HCT116 (cell line): Measurements from ENCODE around the gene KIF26B.

ENCODE experiments used
- CTCF ChIP-seq, 3 experiments: fragments of 200-600 bp in 1 of 3; sonication (generic) in 1 of 3; IDR thresholded peaks in 2 of 3; conservative IDR thresholded peaks in 1 of 3; 2 replicates each; pipeline ENCODE4 v1.5.1; 2012 to 2017; ENCODE audit warnings: low read depth in 2 of 3, low read length in 2 of 3, antibody characterized with exemption in 1 of 3, borderline replicate concordance in 1 of 3, control low read depth in 1 of 3, mild to moderate bottlenecking in 1 of 3, mixed read lengths in 1 of 3, mixed run types in 1 of 3, moderate library complexity in 1 of 3; ENCODE audit not compliant: insufficient read depth in 1 of 3
- POLR2A ChIP-seq: IDR thresholded peaks from 2 replicates; pipeline ENCODE4 v1.7.0; 2011; ENCODE audit warnings: borderline replicate concordance; ENCODE audit not compliant: insufficient read depth, insufficient read length; ENCODE audit errors: extremely low read depth
- RAD21 ChIP-seq: IDR thresholded peaks from 2 replicates; pipeline ENCODE4 v1.6.1; 2012; ENCODE audit warnings: low read depth, mild to moderate bottlenecking
- ZFX ChIP-seq: fragments of 450-650 bp; IDR thresholded peaks from 2 replicates; pipeline ENCODE4 v1.6.1; 2017

- TF ChIP-seq RAD21 (no peak), POLR2A (no peak), CTCF (IDR thresholded peaks at IDR 0.05 in 2 of 3, conservative IDR thresholded peaks at IDR 0.05 in 1 of 3; ENCODE audit: borderline replicate concordance in 1 of 3, insufficient read depth in 1 of 3, low read depth in 2 of 3, low read length in 2 of 3) (no peak), ZFX (no peak)
Measured at GRCh38 chr1:245105815-245106410, 48.9 kb upstream of the KIF26B start.
